ENCODE measurements around the gene FCGR2B.
"Not testable (repeated sequence)": the region's sequence is repeated elsewhere in the genome, so short reads cannot be mapped to it uniquely, and the experiment has no call there.

The FCGR2B gene

GRCh38 chr1:161647507-161648360 lies 15.2 kb upstream of the FCGR2B start:
- not testable (repeated sequence) for DNase-seq (ENCODE audit: low read depth)

GRCh38 chr1:161653541-161653940 lies 9.4 kb upstream of the FCGR2B start:
- not testable (repeated sequence) for DNase-seq (ENCODE audit: low read depth)

- DNase-seq (ENCODE audit: low read depth): not testable (repeated sequence)
Observed at GRCh38 chr1:161653971-161654370, 9.0 kb upstream of the FCGR2B start.

- not testable (repeated sequence) for DNase-seq (ENCODE audit: low read depth)
Observed at GRCh38 chr1:161658524-161658923, 4.4 kb upstream of the FCGR2B start.

GRCh38 chr1:161661660-161662311 lies 1.2 kb upstream of the FCGR2B start:
- DNase-seq (ENCODE audit: low read depth): not testable (repeated sequence)

- DNase-seq (ENCODE audit: low read depth): not testable (repeated sequence)
Observed at GRCh38 chr1:161663569-161663968, 626 bp downstream of the FCGR2B start.

GRCh38 chr1:161664689-161665088 lies 1.7 kb downstream of the FCGR2B start:
- DNase-seq (ENCODE audit: low read depth): not testable (repeated sequence)

- not testable (repeated sequence) for DNase-seq (ENCODE audit: low read depth)
Observed at GRCh38 chr1:161671045-161672020, 8.4 kb downstream of the FCGR2B start.

GRCh38 chr1:161673437-161673836 lies 10.5 kb downstream of the FCGR2B start:
- not testable (repeated sequence) for DNase-seq (ENCODE audit: low read depth)

- DNase-seq (ENCODE audit: low read depth): not testable (repeated sequence)
Observed at GRCh38 chr1:161674447-161674846, 11.5 kb downstream of the FCGR2B start.

GRCh38 chr1:161674908-161675307 lies 12.0 kb downstream of the FCGR2B start:
- not testable (repeated sequence) for DNase-seq (ENCODE audit: low read depth)

GRCh38 chr1:161676441-161676840 lies 13.5 kb downstream of the FCGR2B start:
- DNase-seq (ENCODE audit: low read depth): no peak

GRCh38 chr1:161676958-161677689 lies 14.2 kb downstream of the FCGR2B start:
- no peak for DNase-seq (ENCODE audit: low read depth)

GRCh38 chr1:161678500-161678899 lies 15.6 kb downstream of the FCGR2B start:
- no peak for DNase-seq (ENCODE audit: low read depth)

GRCh38 chr1:161681879-161682278 lies 18.9 kb downstream of the FCGR2B start:
- DNase-seq (ENCODE audit: low read depth): no peak

GRCh38 chr1:161688946-161689345 lies 26.0 kb downstream of the FCGR2B start:
- no peak for DNase-seq (ENCODE audit: low read depth)

- DNase-seq (ENCODE audit: low read depth): no peak
Observed at GRCh38 chr1:161691846-161692245, 28.9 kb downstream of the FCGR2B start.

GRCh38 chr1:161693020-161693712 lies 30.2 kb downstream of the FCGR2B start:
- DNase-seq (ENCODE audit: low read depth): not testable (repeated sequence)

- DNase-seq (ENCODE audit: low read depth): not testable (repeated sequence)
Observed at GRCh38 chr1:161698302-161698701, 35.4 kb downstream of the FCGR2B start.

- DNase-seq (ENCODE audit: low read depth): no peak
Observed at GRCh38 chr1:161702250-161702649, 39.3 kb downstream of the FCGR2B start.

GRCh38 chr1:161705537-161705936 lies 42.6 kb downstream of the FCGR2B start:
- DNase-seq (ENCODE audit: low read depth): no peak
